Fibroblast of gingiva (primary cell): ENCODE measurements around the gene UGT1A7.
"Not testable (repeated sequence)": the region's sequence is repeated elsewhere in the genome, so short reads cannot be mapped to it uniquely, and the experiment has no call there.

ENCODE experiments used
- DNase-seq: peaks from one replicate; pipeline ENCODE4 v3.0.0-alpha.2; 2011; ENCODE audit warnings: low read depth

The UGT1A7 gene

DNA sequence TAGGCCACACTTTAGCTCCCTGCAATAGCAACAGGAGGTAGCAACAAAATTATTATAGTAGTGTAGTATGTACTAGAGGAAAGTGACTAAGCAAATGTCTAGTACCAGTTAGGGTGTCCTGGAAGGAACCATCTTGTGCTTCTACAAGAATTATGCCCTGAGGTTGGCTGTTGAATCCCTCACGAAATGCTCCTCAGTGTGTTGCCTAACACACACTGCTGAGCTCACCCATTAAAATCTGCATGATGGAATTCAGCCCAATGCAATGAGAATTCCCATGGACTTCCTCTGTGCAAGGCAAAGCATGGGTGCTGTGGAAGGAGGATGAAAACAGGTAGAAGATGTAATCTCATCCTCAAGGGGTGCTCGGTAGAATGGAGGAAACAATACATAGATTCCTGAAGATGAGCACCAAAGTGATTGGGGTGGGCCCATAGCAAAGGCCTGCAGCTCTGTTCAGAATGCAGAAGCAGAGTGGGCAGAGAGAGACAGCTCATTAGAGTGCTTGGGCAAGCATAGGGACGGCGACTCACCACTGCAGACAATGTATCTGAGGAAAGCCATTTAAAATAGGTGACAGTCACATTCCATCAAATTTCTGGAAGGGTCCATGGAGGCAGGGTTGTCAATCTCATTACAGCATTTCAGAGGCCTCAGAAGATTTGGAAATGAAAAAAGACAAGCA is 1.2 kb upstream of the UGT1A7 start:
- no peak for DNase-seq

DNA sequence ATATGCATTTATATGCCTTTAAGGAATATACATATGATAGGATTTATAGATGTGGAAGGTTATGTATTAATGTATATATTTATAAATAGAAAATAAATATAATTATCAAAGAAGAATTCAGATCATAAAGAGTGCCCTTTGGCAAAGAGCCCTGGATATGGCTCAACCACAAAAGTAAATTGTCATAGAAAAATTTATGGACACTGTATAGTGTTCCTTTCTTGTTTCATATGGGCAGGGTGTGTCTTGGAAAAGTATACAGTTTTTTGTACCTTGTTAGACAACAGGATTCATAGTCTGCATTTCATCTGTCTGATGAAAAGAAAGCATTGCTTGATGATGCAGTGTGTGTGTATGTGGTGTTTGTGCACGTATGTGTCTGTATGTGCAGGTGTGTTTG is 2.9 kb downstream of the UGT1A7 start:
- no peak for DNase-seq

GRCh38 chr2:233686928-233687327 is 5.2 kb downstream of the UGT1A7 start:
- no peak for DNase-seq

DNA sequence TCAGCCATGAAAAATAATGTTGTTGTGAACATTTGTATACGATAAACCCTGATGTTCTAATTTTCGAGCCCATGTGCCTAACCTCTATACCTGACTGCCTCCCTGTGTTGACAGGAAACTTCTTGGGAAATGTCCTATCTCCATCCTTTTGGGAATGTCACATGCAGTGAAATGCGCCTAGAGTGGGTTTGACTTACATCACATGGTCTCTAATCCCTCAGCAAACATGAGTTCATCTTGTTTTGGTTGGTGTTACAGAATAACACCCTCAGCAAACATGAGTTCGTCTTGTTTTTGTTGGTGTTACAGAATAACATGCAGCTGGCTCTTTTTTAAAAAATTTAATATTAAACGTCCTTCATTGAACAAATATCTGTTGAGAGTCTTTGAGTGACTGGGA is 6.6 kb downstream of the UGT1A7 start:
- DNase-seq = no peak

- DNase-seq = no peak
Measured at GRCh38 chr2:233689031-233689430, 7.3 kb downstream of the UGT1A7 start.

DNA sequence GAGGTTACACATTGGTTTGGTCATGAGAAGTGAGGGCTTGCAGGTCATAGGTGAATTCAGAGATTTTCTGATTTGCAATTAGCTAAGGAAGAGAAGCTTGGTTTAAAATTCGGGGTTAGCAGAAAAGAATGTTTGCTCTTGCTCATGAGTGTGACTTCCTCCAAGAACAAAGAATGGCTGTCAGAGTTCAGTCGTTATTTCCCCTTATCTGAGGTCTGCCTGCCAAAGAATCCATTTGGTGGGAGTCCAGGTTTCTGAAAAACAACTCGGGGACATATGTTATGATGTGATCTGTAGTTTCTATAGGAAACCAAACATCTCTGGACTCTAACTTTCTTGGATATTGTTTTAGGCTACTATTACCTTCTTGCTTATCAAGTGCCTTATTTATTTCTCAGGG is 7.8 kb downstream of the UGT1A7 start:
- no peak for DNase-seq

DNA sequence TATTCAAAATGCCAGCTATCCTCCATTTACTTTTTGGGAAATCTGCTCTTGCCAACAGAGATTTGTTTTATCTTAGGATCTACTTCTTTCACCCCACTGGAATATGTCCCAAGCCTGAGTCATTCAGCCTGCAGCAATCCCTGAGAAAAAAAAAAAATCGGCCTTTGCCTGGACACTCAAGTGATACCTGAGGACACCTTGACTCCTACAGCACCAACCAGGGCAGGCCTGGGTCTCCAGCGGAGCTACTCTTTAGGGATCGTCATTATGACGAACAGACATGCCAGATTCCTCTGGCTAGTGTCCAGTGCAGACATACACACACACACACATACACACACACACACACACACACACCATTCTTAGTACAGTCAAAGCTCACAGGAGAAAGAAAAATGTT is 8.7 kb downstream of the UGT1A7 start:
- DNase-seq = no peak

DNA sequence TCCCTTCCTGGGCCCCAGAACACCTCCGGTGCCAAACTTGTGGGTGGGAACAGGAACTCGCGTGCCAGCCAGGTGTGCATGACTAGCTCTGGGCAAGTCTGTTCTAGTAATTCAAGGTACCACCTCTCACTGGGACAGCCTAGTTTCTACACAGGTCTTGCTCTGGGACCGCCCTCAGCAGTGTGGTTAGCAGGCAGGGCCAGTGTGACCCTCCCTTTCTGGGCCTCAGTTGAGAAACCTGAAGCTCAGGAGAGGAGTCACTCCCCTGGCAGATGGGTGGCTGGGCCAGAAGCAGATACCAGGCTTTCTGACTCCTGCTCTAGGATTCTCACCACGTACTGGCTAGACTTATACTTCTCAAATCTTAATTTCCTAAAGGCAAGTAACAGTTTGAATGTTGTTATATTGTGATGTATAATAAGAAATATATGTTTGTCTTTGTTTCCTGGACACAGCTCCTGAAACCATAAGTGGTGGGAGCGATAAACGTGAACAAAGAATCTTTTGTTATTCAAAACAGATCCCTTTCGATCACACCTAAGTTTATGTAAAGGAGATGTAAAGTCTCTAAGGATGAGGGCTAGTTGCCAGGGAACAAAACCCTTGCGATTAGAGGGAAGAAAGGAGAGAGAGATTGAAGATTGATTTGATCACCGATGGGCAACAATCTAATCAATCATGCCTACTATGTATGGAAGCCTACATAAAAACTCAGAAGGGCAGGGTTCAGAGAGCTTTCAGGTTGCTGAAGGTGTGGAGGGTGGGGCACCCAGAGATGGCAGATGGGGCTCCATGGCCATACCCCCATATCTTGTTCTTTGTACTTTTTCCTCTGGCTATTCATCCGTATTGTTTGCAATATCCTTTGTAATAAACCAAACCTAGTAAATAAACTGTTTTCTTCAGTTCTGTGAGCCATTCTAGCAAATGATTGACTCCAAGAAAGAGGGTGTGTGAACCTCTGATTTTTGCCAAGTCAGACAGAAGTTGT is 10.0 kb downstream of the UGT1A7 start:
- no peak for DNase-seq

DNA sequence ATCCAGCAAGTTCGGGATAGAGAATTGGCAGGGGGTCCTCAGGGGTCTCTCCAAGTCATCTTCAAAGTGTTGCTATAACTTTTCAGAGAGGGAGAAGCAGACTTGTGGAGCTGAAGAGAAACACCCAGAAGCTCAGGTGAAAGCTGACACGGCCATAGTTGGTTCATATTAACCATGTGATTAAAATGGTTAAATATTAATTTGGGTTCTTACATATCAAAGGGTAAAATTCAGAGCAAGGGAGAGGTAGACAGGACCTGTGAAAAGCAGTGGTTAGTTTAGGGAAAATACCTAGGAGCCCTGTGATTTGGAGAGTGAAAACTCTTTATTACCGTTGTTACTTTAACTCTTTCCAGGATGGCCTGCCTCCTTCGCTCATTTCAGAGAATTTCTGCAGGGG is 10.9 kb downstream of the UGT1A7 start, which contains the start of gene UGT1A6:
Gene UGT1A6 (plus strand): TSS at position 243 of the 400 bp plus-strand sequence. CDS start 115 bp downstream, at position 358.
- no peak for DNase-seq

GRCh38 chr2:233693963-233694362 is 12.3 kb downstream of the UGT1A7 start:
- DNase-seq = no peak

- DNase-seq = no peak
Measured at GRCh38 chr2:233698740-233699139, 17.0 kb downstream of the UGT1A7 start.

GRCh38 chr2:233699424-233700027 is 17.8 kb downstream of the UGT1A7 start:
- DNase-seq = no peak

GRCh38 chr2:233700028-233700635 is 18.4 kb downstream of the UGT1A7 start:
- no peak for DNase-seq

- not testable (repeated sequence) for DNase-seq
Measured at GRCh38 chr2:233700842-233701241, 19.1 kb downstream of the UGT1A7 start.

GRCh38 chr2:233702238-233702637 is 20.5 kb downstream of the UGT1A7 start:
- no peak for DNase-seq

DNA sequence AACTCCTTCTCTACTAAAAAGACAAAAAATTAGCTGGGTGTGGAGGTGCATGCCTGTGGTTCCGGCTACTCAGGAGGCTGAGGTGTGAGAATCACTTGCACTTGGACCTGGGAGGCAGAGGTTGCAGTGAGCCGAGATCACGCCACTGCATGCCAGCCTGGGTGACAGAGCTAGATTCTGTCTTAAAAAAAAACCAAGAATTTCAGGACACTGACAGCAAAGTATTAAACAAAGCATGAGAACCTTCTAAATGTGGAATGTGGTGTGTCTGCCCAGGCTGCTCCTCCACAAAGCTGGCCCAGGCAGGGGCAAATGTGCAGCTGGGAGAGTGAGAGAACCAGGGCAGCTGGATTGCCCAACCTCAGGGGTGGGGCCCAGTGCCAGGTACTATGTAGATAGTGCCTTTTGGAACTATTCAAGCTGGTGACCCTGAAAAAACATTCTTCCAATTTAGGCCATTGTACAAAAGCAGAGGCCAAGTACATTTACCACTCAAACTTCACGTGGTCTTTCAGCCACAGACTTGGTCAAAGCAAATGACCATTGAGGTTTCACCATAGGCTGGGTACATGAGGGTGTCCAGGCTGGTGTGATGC is 24.3 kb downstream of the UGT1A7 start:
- no peak for DNase-seq

DNA sequence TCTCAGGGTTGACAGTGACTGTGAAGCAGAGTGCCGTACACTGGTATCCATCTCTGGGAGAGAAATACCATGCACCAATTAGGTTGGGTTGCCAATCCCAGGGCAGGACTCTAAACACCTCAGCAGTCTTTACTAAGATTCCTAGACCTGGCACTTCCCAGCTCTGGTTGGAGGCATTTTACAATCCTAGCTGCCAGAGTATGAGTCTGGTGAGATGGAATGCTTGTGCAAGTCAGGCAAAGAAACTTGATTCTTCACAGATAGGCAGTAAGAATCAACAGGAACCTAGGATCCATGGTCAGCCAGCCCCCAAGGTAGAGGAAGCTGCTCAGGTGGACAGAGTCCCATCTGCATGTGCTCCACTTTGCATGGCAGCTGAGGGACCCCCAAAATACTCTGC is 25.0 kb downstream of the UGT1A7 start:
- peak; percentile 8 for DNase-seq

- no peak for DNase-seq
Measured at GRCh38 chr2:233707940-233708644, 26.4 kb downstream of the UGT1A7 start.

DNA sequence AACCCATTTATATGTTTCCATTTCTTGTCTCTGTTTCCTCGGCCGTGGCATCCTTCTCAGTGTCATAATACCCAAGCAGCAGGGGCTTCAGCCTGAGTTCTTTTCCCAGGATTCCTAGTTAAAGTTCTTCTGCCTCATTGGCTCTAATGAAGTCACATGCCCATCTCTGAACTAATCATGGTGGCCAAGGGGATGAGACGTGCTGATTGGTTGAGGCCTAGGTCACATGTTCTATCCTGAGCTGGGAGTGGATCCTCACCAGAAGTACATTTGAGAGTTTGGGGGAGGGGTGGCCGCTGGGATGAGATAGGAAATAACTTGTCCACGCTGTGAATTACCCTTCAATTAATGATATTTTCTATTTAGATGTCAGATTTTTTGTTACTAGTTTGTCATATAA is 27.2 kb downstream of the UGT1A7 start:
- DNase-seq = no peak

- DNase-seq = peak; percentile 68
Measured at GRCh38 chr2:233711312-233712008, 29.8 kb downstream of the UGT1A7 start.
